Endothelial cell of umbilical vein (primary cell): ENCODE results near the gene ARID3B. TPM values are rescaled to one million over a fixed set of nuclear protein-coding genes. Genes with fewer than 3 reads are reported as not detected.

Experiments
- BruUV-seq: library from RNA; stranded (reverse); fragments of 400-500 nt; replicated peaks from 2 replicates; lab custom pipeline; 2021; lab: Mats Ljungman, UMichigan
- CTCF ChIA-PET: fragments of 300-600, 350-600 bp; sonication (Branson Sonifier 250); formaldehyde crosslinking; loops from one replicate; lab custom pipeline; 2021; ENCODE audit warnings: antibody characterized with exemption, inconsistent platforms; lab: Charles Lee
- POLR2A ChIA-PET: fragments of 300-600, 350-600 bp; sonication (Branson Sonifier 250); formaldehyde crosslinking; loops from one replicate; lab custom pipeline; 2021; ENCODE audit warnings: antibody characterized with exemption, inconsistent platforms; lab: Charles Lee
- DNase-seq: peaks from one replicate; pipeline ENCODE4 v3.0.0-alpha.2; 2011; ENCODE audit warnings: low read depth, low spot score
- FAIRE-seq: peaks from 2 replicates; lab custom pipeline; 2011; peaks lifted over from hg19 to GRCh38; lab: Jason Lieb, UNC
- H2AFZ ChIP-seq: 2 replicates; pipeline ENCODE4 v1.6.0; 2012; ENCODE audit warnings: low read depth, low read length, control low read depth, inconsistent platforms
- H3K27ac ChIP-seq: 2 replicates; pipeline ENCODE4 v1.5.1; 2011; ENCODE audit warnings: low read depth, mild to moderate bottlenecking, control low read depth, low read length, moderate library complexity; ENCODE audit not compliant: insufficient read depth
- H3K27me3 ChIP-seq, 2 experiments: 2 replicates each; pipeline versions ENCODE4 v1.6.0 to v1.6.1; 2011; ENCODE audit warnings: low read length in 2 of 2, mixed read lengths in 1 of 2; ENCODE audit not compliant: control insufficient read depth in 2 of 2, insufficient read depth in 2 of 2
- H3K36me3 ChIP-seq, 2 experiments: 2 replicates in 1 of 2; 3 replicates in 1 of 2; pipeline ENCODE4 v1.5.1; 2011; ENCODE audit warnings: low read length in 2 of 2, mild to moderate bottlenecking in 1 of 2, moderate library complexity in 1 of 2; ENCODE audit not compliant: control insufficient read depth in 2 of 2, insufficient read depth in 2 of 2; ENCODE audit errors: extremely low read depth in 1 of 2
- H3K4me1 ChIP-seq: 3 replicates; pipeline ENCODE4 v1.5.1; 2011; ENCODE audit warnings: mild to moderate bottlenecking, low read length; ENCODE audit not compliant: control insufficient read depth, insufficient read depth; ENCODE audit errors: extremely low read depth
- H3K4me2 ChIP-seq: 2 replicates; pipeline ENCODE4 v1.6.1; 2011; ENCODE audit warnings: low read length, control low read depth, mixed read lengths; ENCODE audit not compliant: insufficient read depth
- H3K4me3 ChIP-seq, 3 experiments: fragments of 200-600 bp in 1 of 3; sonication (generic), shearing (Covaris generic) in 1 of 3; replicated peaks in 1 of 3; 2 replicates each; pipeline ENCODE4 v1.5.1; 2011 to 2016; ENCODE audit warnings: control low read depth in 3 of 3, low read length in 3 of 3, mild to moderate bottlenecking in 2 of 3, inconsistent platforms in 1 of 3, low read depth in 1 of 3, moderate library complexity in 1 of 3; ENCODE audit not compliant: insufficient read depth in 1 of 3
- H3K79me2 ChIP-seq: 2 replicates; pipeline ENCODE4 v1.6.0; 2012; ENCODE audit warnings: low read length, inconsistent platforms; ENCODE audit not compliant: control insufficient read depth, insufficient read depth
- H3K9ac ChIP-seq: replicated peaks from 2 replicates; pipeline ENCODE3; 2011; ENCODE audit warnings: low read length, control low read depth; ENCODE audit not compliant: insufficient read depth; ENCODE audit errors: extremely low read depth
- H3K9me1 ChIP-seq: replicated peaks from 3 replicates; pipeline ENCODE4 v1.6.0; 2011; ENCODE audit warnings: mild to moderate bottlenecking, low read length; ENCODE audit not compliant: control insufficient read depth, insufficient read depth; ENCODE audit errors: extremely low read depth
- H3K9me3 ChIP-seq: replicated peaks from 2 replicates; pipeline ENCODE4 v1.5.1; 2012; ENCODE audit warnings: low read length, inconsistent platforms; ENCODE audit not compliant: control insufficient read depth, insufficient read depth
- H4K20me1 ChIP-seq: replicated peaks from 2 replicates; pipeline ENCODE3; 2011; ENCODE audit warnings: mild to moderate bottlenecking, low read length; ENCODE audit not compliant: control insufficient read depth, insufficient read depth; ENCODE audit errors: extremely low read depth
- EZH2 ChIP-seq: IDR thresholded peaks from 2 replicates; pipeline ENCODE4 v1.6.1; 2012; ENCODE audit warnings: borderline replicate concordance, low read depth, mild to moderate bottlenecking, moderate library complexity, low read length, inconsistent platforms; ENCODE audit not compliant: severe bottlenecking
- FOS ChIP-seq: IDR thresholded peaks from 2 replicates; pipeline ENCODE4 v1.6.1; 2011; ENCODE audit warnings: mild to moderate bottlenecking, low read length, moderate library complexity, borderline replicate concordance; ENCODE audit not compliant: insufficient read depth
- GATA2 ChIP-seq: IDR thresholded peaks from 2 replicates; pipeline ENCODE4 v1.7.0; 2011; ENCODE audit warnings: low read depth, mild to moderate bottlenecking, moderate library complexity, mixed read lengths, low read length; ENCODE audit not compliant: insufficient read length, insufficient read depth
- JUN ChIP-seq: IDR thresholded peaks from 2 replicates; pipeline ENCODE4 v1.6.1; 2011; ENCODE audit warnings: borderline replicate concordance, low read depth; ENCODE audit not compliant: insufficient read length, insufficient read depth
- MAX ChIP-seq: IDR thresholded peaks from 2 replicates; pipeline ENCODE4 v1.6.1; 2011; ENCODE audit not compliant: insufficient read depth, insufficient read length
- MYC ChIP-seq: IDR thresholded peaks from one replicate; pipeline ENCODE4 v1.6.1; 2011; ENCODE audit warnings: mild to moderate bottlenecking, low read depth, low read length
- POLR2A ChIP-seq: IDR thresholded peaks from 2 replicates; pipeline ENCODE4 v1.6.1; 2012; ENCODE audit warnings: low read depth, mild to moderate bottlenecking, control low read depth, low read length
- POLR2AphosphoS5 ChIP-seq: IDR thresholded peaks from 2 replicates; pipeline ENCODE4 v1.6.1; 2012; ENCODE audit warnings: low read depth, mild to moderate bottlenecking, control low read depth, low read length, moderate library complexity; ENCODE audit not compliant: insufficient read depth
- dilution Hi-C: fragments of 300-500 bp; cut with MboI; formaldehyde crosslinking; loops from one replicate; pipeline ENCODE4 v1.15.0; 2019; ENCODE audit warnings: low sequenced_read_pairs; ENCODE audit not compliant: extremely low pct_ligation_motif_present
- intact Hi-C: fragments of 100-400 bp; cut with micrococcal nuclease; formaldehyde crosslinking; loops from one replicate; pipeline ENCODE4 v1.10.0; 2022
- polyA plus RNA-seq, 4 experiments: library from polyadenylated mRNA; depleted of rRNA in 3 of 4; stranded (reverse) in 3 of 4; unstranded in 1 of 4; fragments of >200 nt; gene quantifications; 2 replicates each; pipeline versions ENCODE4 v1.2.1 to v1.2.3, GENCODE V29; 2011 to 2012; ENCODE audit warnings: missing spikeins in 1 of 4
- total RNA-seq: library from RNA; stranded (reverse); gene quantifications from 2 replicates; pipeline ENCODE4 v1.2.3, GENCODE V29; 2021
- TF ChIP-seq, protein P1 (sequence below), 2 donors: IDR thresholded peaks; 1 replicate in 1 of 2; 2 replicates in 1 of 2; pipeline ENCODE4 v1.5.1; 2011; ENCODE audit warnings: low read length in 2 of 2, mild to moderate bottlenecking in 2 of 2, moderate library complexity in 2 of 2, control low read depth in 1 of 2, inconsistent platforms in 1 of 2, low read depth in 1 of 2; ENCODE audit not compliant: insufficient read depth in 1 of 2; ENCODE audit errors: extremely low read depth in 1 of 2

ARID3B gene
- total and polyA plus RNA-seq, 2 donors (not counting 3 experiments of a cell fraction or from before 2014, with no cell fraction given), result 6.2 to 10.0 TPM

GRCh38 chr15:74504418-74504817 lies 36.6 kb upstream of the ARID3B start:
- Histone ChIP-seq H3K4me1 (peaks cover 3% of the 10 kb centered on the region), H3K27me3 (no peaks in the 10 kb centered on the region), H3K36me3 (no peaks in the 10 kb centered on the region), H3K27ac (no peak overlapping the region), H3K4me3 (no peak overlapping the region), H3K9ac (no peak overlapping the region), H3K9me3 (no peaks in the 10 kb centered on the region), H3K79me2 (no peaks in the 10 kb centered on the region), H3K9me1 (no peaks in the 10 kb centered on the region), H2AFZ (no peak overlapping the region), H3K4me2 (no peak overlapping the region), H4K20me1 (no peaks in the 10 kb centered on the region)
- no TSS peak for BruUV-seq
- dilution Hi-C loops, result no loop called here
- TF ChIP-seq EZH2 (no peak), MAX (no peak), JUN (no peak), FOS (no peak), POLR2A (no peak), GATA2 (no peak), MYC (no peak), POLR2AphosphoS5 (no peak)
- TF ChIP-seq, protein P1, sequence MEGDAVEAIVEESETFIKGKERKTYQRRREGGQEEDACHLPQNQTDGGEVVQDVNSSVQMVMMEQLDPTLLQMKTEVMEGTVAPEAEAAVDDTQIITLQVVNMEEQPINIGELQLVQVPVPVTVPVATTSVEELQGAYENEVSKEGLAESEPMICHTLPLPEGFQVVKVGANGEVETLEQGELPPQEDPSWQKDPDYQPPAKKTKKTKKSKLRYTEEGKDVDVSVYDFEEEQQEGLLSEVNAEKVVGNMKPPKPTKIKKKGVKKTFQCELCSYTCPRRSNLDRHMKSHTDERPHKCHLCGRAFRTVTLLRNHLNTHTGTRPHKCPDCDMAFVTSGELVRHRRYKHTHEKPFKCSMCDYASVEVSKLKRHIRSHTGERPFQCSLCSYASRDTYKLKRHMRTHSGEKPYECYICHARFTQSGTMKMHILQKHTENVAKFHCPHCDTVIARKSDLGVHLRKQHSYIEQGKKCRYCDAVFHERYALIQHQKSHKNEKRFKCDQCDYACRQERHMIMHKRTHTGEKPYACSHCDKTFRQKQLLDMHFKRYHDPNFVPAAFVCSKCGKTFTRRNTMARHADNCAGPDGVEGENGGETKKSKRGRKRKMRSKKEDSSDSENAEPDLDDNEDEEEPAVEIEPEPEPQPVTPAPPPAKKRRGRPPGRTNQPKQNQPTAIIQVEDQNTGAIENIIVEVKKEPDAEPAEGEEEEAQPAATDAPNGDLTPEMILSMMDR (IDR thresholded peaks at IDR 0.05; ENCODE audit: extremely low read depth in 1 of 2, insufficient read depth in 1 of 2, low read depth in 1 of 2, low read length in 2 of 2), result no peak
- intact Hi-C loops, result no loop called here
- FAIRE-seq (no peak), DNase-seq (no peak)
- POLR2A ChIA-PET, result no interaction called here
- CTCF ChIA-PET, result no interaction called here
